ENCODE measurements around the gene BLOC1S6. TPM values are rescaled to one million over a fixed set of nuclear protein-coding genes. Genes with fewer than 3 reads are reported as not detected.

BLOC1S6 gene
- total RNA-seq, 2 donors from 2014 or later: 43.3 to 46.8 TPM

DNA sequence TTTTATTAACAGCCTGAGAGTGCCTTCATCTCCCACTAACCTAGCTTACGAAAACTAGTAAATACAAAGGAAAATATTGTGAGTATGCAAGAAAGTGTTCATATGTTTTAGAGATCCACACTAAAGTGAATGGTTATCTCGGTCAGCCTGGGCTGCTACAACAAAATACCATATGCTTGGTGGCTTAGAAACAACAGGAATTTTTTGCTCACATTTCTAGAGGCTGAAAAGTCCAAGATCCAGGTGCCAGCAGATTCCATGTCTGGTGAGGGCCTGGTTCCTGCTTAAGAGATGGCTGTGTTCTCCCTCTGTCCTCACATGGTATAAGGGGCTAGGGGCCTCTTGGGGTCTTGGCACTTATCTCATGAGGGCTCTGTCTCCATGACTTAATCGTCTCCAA, 44.1 kb upstream of the BLOC1S6 start:
- WGBS, 2 experiments (ENCODE audit: insufficient coverage in 1 of 2, insufficient read length in 1 of 2): 82 to 98% methylated on average over 2 of the region's 3 CpGs
- no peaks in the 10 kb centered on the region for H3K36me3 ChIP-seq (ENCODE audit: control insufficient read depth, insufficient read depth, low read length)
- H3K27me3 ChIP-seq (ENCODE audit: control insufficient read depth, insufficient read depth, low read length, poor library complexity, severe bottlenecking): no peaks in the 10 kb centered on the region
- no peaks in the 10 kb centered on the region for H3K9me3 ChIP-seq (ENCODE audit: control insufficient read depth, low read length)
- H3K9ac ChIP-seq (ENCODE audit: extremely low read depth, low read length, poor library complexity, severe bottlenecking): no peak overlapping the region
- no peaks in the 10 kb centered on the region for H3K9me3 Mint-ChIP-seq
- H3K27ac ChIP-seq (ENCODE audit: low read depth, low read length): no peak overlapping the region
- H3K4me1 Mint-ChIP-seq: peaks cover 2% of the 10 kb centered on the region
- H3K36me3 Mint-ChIP-seq (ENCODE audit: low read depth): no peaks in the 10 kb centered on the region
- H3K27me3 Mint-ChIP-seq (ENCODE audit: insufficient read depth): peaks cover 11% of the 10 kb centered on the region
- H3K27ac Mint-ChIP-seq: no peak overlapping the region
- DNase-seq: no peak
- H3K4me3 Mint-ChIP-seq: no peak overlapping the region
- H3K4me3 ChIP-seq (ENCODE audit: low read length): no peak overlapping the region
- no peaks in the 10 kb centered on the region for H3K4me1 ChIP-seq (ENCODE audit: control insufficient read depth, insufficient read depth, low read length)
- TF ChIP-seq, protein P1, sequence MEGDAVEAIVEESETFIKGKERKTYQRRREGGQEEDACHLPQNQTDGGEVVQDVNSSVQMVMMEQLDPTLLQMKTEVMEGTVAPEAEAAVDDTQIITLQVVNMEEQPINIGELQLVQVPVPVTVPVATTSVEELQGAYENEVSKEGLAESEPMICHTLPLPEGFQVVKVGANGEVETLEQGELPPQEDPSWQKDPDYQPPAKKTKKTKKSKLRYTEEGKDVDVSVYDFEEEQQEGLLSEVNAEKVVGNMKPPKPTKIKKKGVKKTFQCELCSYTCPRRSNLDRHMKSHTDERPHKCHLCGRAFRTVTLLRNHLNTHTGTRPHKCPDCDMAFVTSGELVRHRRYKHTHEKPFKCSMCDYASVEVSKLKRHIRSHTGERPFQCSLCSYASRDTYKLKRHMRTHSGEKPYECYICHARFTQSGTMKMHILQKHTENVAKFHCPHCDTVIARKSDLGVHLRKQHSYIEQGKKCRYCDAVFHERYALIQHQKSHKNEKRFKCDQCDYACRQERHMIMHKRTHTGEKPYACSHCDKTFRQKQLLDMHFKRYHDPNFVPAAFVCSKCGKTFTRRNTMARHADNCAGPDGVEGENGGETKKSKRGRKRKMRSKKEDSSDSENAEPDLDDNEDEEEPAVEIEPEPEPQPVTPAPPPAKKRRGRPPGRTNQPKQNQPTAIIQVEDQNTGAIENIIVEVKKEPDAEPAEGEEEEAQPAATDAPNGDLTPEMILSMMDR (conservative IDR thresholded peaks at IDR 0.05): no peak

DNA sequence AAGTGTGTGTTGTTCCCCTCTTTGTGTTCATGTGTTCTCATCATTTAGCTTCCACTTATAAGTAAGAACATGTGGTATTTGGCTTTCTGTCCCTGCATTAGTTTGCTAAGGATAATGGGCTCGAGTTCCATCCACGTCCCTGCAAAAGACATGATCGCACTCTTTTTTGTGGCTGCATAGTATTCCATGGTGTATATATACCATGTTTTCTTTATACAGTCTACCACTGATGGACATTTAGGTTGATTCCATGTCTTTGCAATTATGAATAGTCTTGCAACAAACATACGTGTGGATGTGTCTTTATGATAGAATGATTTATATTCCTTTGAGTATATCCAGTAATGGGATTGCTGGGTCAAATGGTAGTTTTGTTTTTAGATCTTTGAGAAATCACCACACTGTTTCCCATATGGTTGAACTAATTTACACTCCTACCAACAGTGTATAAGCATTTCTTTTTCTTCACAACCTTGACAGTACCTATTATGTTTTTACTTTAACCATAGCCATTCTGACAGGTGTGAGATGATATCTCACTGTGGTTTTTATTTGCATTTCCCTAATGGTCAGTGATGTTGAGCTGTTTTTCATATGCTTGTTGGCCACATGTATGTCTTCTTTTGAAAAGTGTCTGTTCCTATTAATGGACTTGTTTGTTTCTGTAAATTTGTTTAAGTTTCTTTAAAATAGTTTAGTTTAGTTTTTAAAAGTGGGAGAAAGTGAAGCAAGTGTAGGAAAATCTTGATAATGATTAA, 42.7 kb upstream of the BLOC1S6 start:
- H3K9me3 Mint-ChIP-seq: no peaks in the 10 kb centered on the region
- 89 to 97% methylated on average over 3 to 4 of the region's 4 CpGs for WGBS, 2 experiments (ENCODE audit: insufficient coverage in 1 of 2, insufficient read length in 1 of 2)
- no peaks in the 10 kb centered on the region for H3K4me1 ChIP-seq (ENCODE audit: control insufficient read depth, insufficient read depth, low read length)
- peaks cover 24% of the 10 kb centered on the region for H3K27me3 Mint-ChIP-seq (ENCODE audit: insufficient read depth)
- no peaks in the 10 kb centered on the region for H3K36me3 ChIP-seq (ENCODE audit: control insufficient read depth, insufficient read depth, low read length)
- TF ChIP-seq, protein P1 (conservative IDR thresholded peaks at IDR 0.05): no peak
- no peak overlapping the region for H3K9ac ChIP-seq (ENCODE audit: extremely low read depth, low read length, poor library complexity, severe bottlenecking)
- H3K36me3 Mint-ChIP-seq (ENCODE audit: low read depth): no peaks in the 10 kb centered on the region
- no peaks in the 10 kb centered on the region for H3K9me3 ChIP-seq (ENCODE audit: control insufficient read depth, low read length)
- H3K4me1 Mint-ChIP-seq: peaks cover 2% of the 10 kb centered on the region
- H3K27ac ChIP-seq (ENCODE audit: low read depth, low read length): no peak overlapping the region
- no peak overlapping the region for H3K4me3 ChIP-seq (ENCODE audit: low read length)
- H3K27me3 ChIP-seq (ENCODE audit: control insufficient read depth, insufficient read depth, low read length, poor library complexity, severe bottlenecking): no peaks in the 10 kb centered on the region
- no peak overlapping the region for H3K27ac Mint-ChIP-seq
- no peak overlapping the region for H3K4me3 Mint-ChIP-seq
- DNase-seq: no peak

GRCh38 chr15:45546789-45547188, 40.4 kb upstream of the BLOC1S6 start:
- no peak overlapping the region for H3K27ac ChIP-seq (ENCODE audit: low read depth, low read length)

More at GRCh38 chr15:45546789-45547188, 40.4 kb upstream of the BLOC1S6 start:
- H3K27me3 ChIP-seq (ENCODE audit: control insufficient read depth, insufficient read depth, low read length, poor library complexity, severe bottlenecking): no peaks in the 10 kb centered on the region
- Mint-ChIP-seq H3K27ac (no peak overlapping the region), H3K36me3 (ENCODE audit: low read depth) (no peaks in the 10 kb centered on the region), H3K9me3 (no peaks in the 10 kb centered on the region), H3K4me3 (no peak overlapping the region), H3K4me1 (peaks cover 2% of the 10 kb centered on the region), H3K27me3 (ENCODE audit: insufficient read depth) (peaks cover 21% of the 10 kb centered on the region)
- DNase-seq: no peak
- 90 to 95% methylated on average over 5 to 7 of the region's 7 CpGs for WGBS, 2 experiments (ENCODE audit: insufficient coverage in 1 of 2, insufficient read length in 1 of 2)
- no peak overlapping the region for H3K4me3 ChIP-seq (ENCODE audit: low read length)
- H3K9ac ChIP-seq (ENCODE audit: extremely low read depth, low read length, poor library complexity, severe bottlenecking): no peak overlapping the region
- no peaks in the 10 kb centered on the region for H3K4me1 ChIP-seq (ENCODE audit: control insufficient read depth, insufficient read depth, low read length)
- TF ChIP-seq, protein P1 (conservative IDR thresholded peaks at IDR 0.05): no peak
- H3K9me3 ChIP-seq (ENCODE audit: control insufficient read depth, low read length): no peaks in the 10 kb centered on the region
- H3K36me3 ChIP-seq (ENCODE audit: control insufficient read depth, insufficient read depth, low read length): no peaks in the 10 kb centered on the region
